Liver (tissue), 3 donors: ENCODE results near the gene CSNK1G2.

ENCODE experiments used
- CTCF ChIP-seq: fragments of 150-350 bp; IDR thresholded peaks from 2 replicates; pipeline ENCODE4 v1.5.1; 2017; ENCODE audit warnings: improper control_type of control experiment, low read depth, low read length; ENCODE audit not compliant: missing input control
- JUND ChIP-seq, 2 donors: IDR thresholded peaks; 2 replicates each; pipeline ENCODE4 v1.6.1; 2016; ENCODE audit warnings: antibody characterized with exemption in 2 of 2
- RAD21 ChIP-seq, 2 donors: IDR thresholded peaks; 2 replicates each; pipeline ENCODE4 v1.6.1; 2016; ENCODE audit warnings: antibody characterized with exemption in 2 of 2, mild to moderate bottlenecking in 2 of 2
- donor health status: healthy.
- donor health status: healthy.

- TF ChIP-seq CTCF = no peak
- TF ChIP-seq RAD21 (IDR thresholded peaks at IDR 0.05) = no peak
- TF ChIP-seq JUND (IDR thresholded peaks at IDR 0.05) = no peak
Measured at GRCh38 chr19:1907563-1908363, 33.2 kb upstream of the CSNK1G2 start.
